D341Med (cell line): ENCODE results near the gene CHN1.
A peak's percentile ranks its signal among the peaks of the same experiment; 100 is the strongest.

Experiments used
- DNase-seq: peaks from one replicate; pipeline ENCODE4 v3.0.0; 2012; ENCODE audit warnings: low spot score

CHN1 gene

GRCh38 chr2:174870787-174871186, 134.4 kb downstream of the CHN1 start:
- no peak for DNase-seq

GRCh38 chr2:174868878-174869277, 136.3 kb downstream of the CHN1 start:
- DNase-seq = no peak

- no peak for DNase-seq
These were observed 138.8 kb downstream of the CHN1 start for GRCh38 chr2:174866421-174866820.

- no peak for DNase-seq
These were observed 142.0 kb downstream of the CHN1 start for GRCh38 chr2:174863183-174863582.

- DNase-seq = no peak
These were observed 145.5 kb downstream of the CHN1 start for GRCh38 chr2:174859563-174860169.

- DNase-seq = no peak
These were observed 146.4 kb downstream of the CHN1 start for GRCh38 chr2:174858745-174859144.

GRCh38 chr2:174856447-174856846, 148.7 kb downstream of the CHN1 start:
- DNase-seq = no peak

GRCh38 chr2:174846941-174847938, 157.9 kb downstream of the CHN1 start:
- DNase-seq = peak; percentile 26

- DNase-seq = no peak
These were observed 159.0 kb downstream of the CHN1 start for GRCh38 chr2:174846218-174846617.

GRCh38 chr2:174844295-174844708, 160.9 kb downstream of the CHN1 start:
- no peak for DNase-seq

- no peak for DNase-seq
These were observed 162.7 kb downstream of the CHN1 start for GRCh38 chr2:174842496-174842895.

GRCh38 chr2:174841936-174842335, 163.2 kb downstream of the CHN1 start:
- DNase-seq = no peak

- no peak for DNase-seq
These were observed 163.8 kb downstream of the CHN1 start for GRCh38 chr2:174841350-174841749.

GRCh38 chr2:174840436-174840835, 164.7 kb downstream of the CHN1 start:
- DNase-seq = no peak

- DNase-seq = no peak
These were observed 165.5 kb downstream of the CHN1 start for GRCh38 chr2:174839662-174840061.

GRCh38 chr2:174836995-174837390, 168.2 kb downstream of the CHN1 start:
- DNase-seq = no peak

- no peak for DNase-seq
These were observed 168.7 kb downstream of the CHN1 start for GRCh38 chr2:174836377-174836994.

GRCh38 chr2:174835797-174836255, 169.4 kb downstream of the CHN1 start:
- DNase-seq = no peak

- no peak for DNase-seq
These were observed 171.4 kb downstream of the CHN1 start for GRCh38 chr2:174833737-174834136.

- no peak for DNase-seq
These were observed 174.6 kb downstream of the CHN1 start for GRCh38 chr2:174830561-174830960.

GRCh38 chr2:174829550-174829949, 175.6 kb downstream of the CHN1 start:
- DNase-seq = no peak
